Measurements from ENCODE around the gene HNRNPA3. TPM values are rescaled to one million over a fixed set of nuclear protein-coding genes. Genes with fewer than 3 reads are reported as not detected.
"Not testable (repeated sequence)": the region's sequence is repeated elsewhere in the genome, so short reads cannot be mapped to it uniquely, and the experiment has no call there.

HNRNPA3 gene
- polyA plus RNA-seq, 1 of the 3 experiments (the other 2 are of a cell fraction), result 102 TPM

GRCh38 chr2:177223436-177223835, 10.8 kb downstream of the HNRNPA3 start:
- peaks cover 48% of the 10 kb centered on the region in 2 experiments for H3K36me3 ChIP-seq (replicated peaks in 1 of 2; ENCODE audit: control insufficient read depth in 1 of 2, insufficient read depth in 2 of 2, low read length in 1 of 2)
- H3K4me3 ChIP-seq (ENCODE audit: low read depth in 2 of 2, low read length in 1 of 2); DNase-seq; POLR2A ChIA-PET; CTCF ChIA-PET; H3K9me3 ChIP-seq; H3K4me1 ChIP-seq (ENCODE audit: control insufficient read depth in 1 of 2, insufficient read depth in 2 of 2, low read depth in 1 of 2, low read length in 1 of 2); H2AFZ ChIP-seq (ENCODE audit: low read depth); H3K9me2 ChIP-seq; H3K27me3 ChIP-seq (ENCODE audit: insufficient read depth); H3K9ac ChIP-seq; H3K4me2 ChIP-seq: not testable (repeated sequence)
- peaks cover 80% of the 10 kb centered on the region for H3F3A ChIP-seq (replicated peaks; ENCODE audit: insufficient read depth)
- H3K27ac ChIP-seq (ENCODE audit: low read depth in 2 of 2, low read length in 1 of 2), result 0 out of 4 replicates have a peak overlapping the region, but pooled peaks of 1 of the 2 experiments have one; percentile 3
- H4K20me1 ChIP-seq (ENCODE audit: insufficient read depth), result peaks cover 28% of the 10 kb centered on the region
- H3K79me2 ChIP-seq (ENCODE audit: insufficient read depth), result peaks cover 40% of the 10 kb centered on the region

GRCh38 chr2:177225965-177226360, 13.4 kb downstream of the HNRNPA3 start:
- Histone ChIP-seq H3K9me2 (no peaks in the 10 kb centered on the region), H3K9me3 (no peaks in the 10 kb centered on the region), H2AFZ (ENCODE audit: low read depth) (no peak overlapping the region), H3K9ac (no peak overlapping the region), H3K27ac (ENCODE audit: low read depth in 2 of 2, low read length in 1 of 2) (peak overlapping the region; percentile 26 to 31; a peak in 2 of 4 replicates), H3K27me3 (ENCODE audit: insufficient read depth) (no peaks in the 10 kb centered on the region), H3K4me1 (ENCODE audit: control insufficient read depth in 1 of 2, insufficient read depth in 2 of 2, low read depth in 1 of 2, low read length in 1 of 2) (no peaks in the 10 kb centered on the region; a peak in 1 of 4 replicates), H3F3A (replicated peaks; ENCODE audit: insufficient read depth) (peaks cover 83% of the 10 kb centered on the region), H4K20me1 (ENCODE audit: insufficient read depth) (peaks cover 6% of the 10 kb centered on the region), H3K79me2 (ENCODE audit: insufficient read depth) (peaks cover 18% of the 10 kb centered on the region; the same call in 1 of the 2 replicates), H3K36me3 (replicated peaks in 1 of 2; ENCODE audit: control insufficient read depth in 1 of 2, insufficient read depth in 2 of 2, low read length in 1 of 2) (peaks cover 37 to 47% of the 10 kb centered on the region in 2 experiments), H3K4me2 (no peak overlapping the region), H3K4me3 (ENCODE audit: low read depth in 2 of 2, low read length in 1 of 2) (no peak overlapping the region)
- ChIA-PET POLR2A (interaction anchor here (1.1 to 1.4 kb wide), 2 partner anchors 13 to 39 kb away, joined by 3 read pairs; partner anchors contain the start of gene HNRNPA3), CTCF (interaction anchor here (0.9 to 1.3 kb wide), 2 partner anchors 37 to 61 kb away, joined by 4 to 5 read pairs; no protein-coding TSS in a partner anchor)
- TF ChIP-seq RXRA (IDR thresholded peaks at IDR 0.05; ENCODE audit: borderline replicate concordance, low read depth) (no peak), POLR2AphosphoS5 (IDR thresholded peaks at IDR 0.05; ENCODE audit: low read depth, low read length) (peak; percentile 13; the same call in 1 of the 2 replicates), TAF1 (IDR thresholded peaks at IDR 0.05; ENCODE audit: borderline replicate concordance, low read depth, low read length) (no peak)
- WGBS (ENCODE audit: low lambda C conversion rate), result 79% methylated on average over 2 of the region's 2 CpGs
- no peak for DNase-seq

GRCh38 chr2:177229442-177230242, 17.0 kb downstream of the HNRNPA3 start:
- no peak overlapping the region for H3K4me3 ChIP-seq (ENCODE audit: low read depth in 2 of 2, low read length in 1 of 2)
- peak overlapping the region in 1 of 2 experiments; percentile 2; a peak in 2 of 4 replicates for H3K27ac ChIP-seq (ENCODE audit: low read depth in 2 of 2, low read length in 1 of 2)
- H4K20me1 ChIP-seq (ENCODE audit: insufficient read depth), result peaks cover 7% of the 10 kb centered on the region; the same call in 1 of the 2 replicates
- peaks cover 48 to 56% of the 10 kb centered on the region in 2 experiments for H3K36me3 ChIP-seq (replicated peaks in 1 of 2; ENCODE audit: control insufficient read depth in 1 of 2, insufficient read depth in 2 of 2, low read length in 1 of 2)
- H3K27me3 ChIP-seq (ENCODE audit: insufficient read depth), result no peaks in the 10 kb centered on the region
- CTCF ChIA-PET, result interaction anchor here (1.1 to 3.2 kb wide), 5 partner anchors 12 to 65 kb away, joined by 3 to 17 read pairs (median 8); no protein-coding TSS in a partner anchor
- H3K9me2 ChIP-seq, result no peaks in the 10 kb centered on the region
- H3K4me2 ChIP-seq, result no peak overlapping the region
- no peaks in the 10 kb centered on the region; a peak in 1 of 4 replicates for H3K4me1 ChIP-seq (ENCODE audit: control insufficient read depth in 1 of 2, insufficient read depth in 2 of 2, low read depth in 1 of 2, low read length in 1 of 2)
- POLR2A ChIA-PET, result interaction anchor here (0.6 to 1.1 kb wide), 2 partner anchors 17 to 189 kb away, joined by 3 read pairs; partner anchors contain the start of gene HNRNPA3
- no peak for DNase-seq
- H2AFZ ChIP-seq (ENCODE audit: low read depth), result no peak overlapping the region
- peaks cover 55% of the 10 kb centered on the region for H3F3A ChIP-seq (replicated peaks; ENCODE audit: insufficient read depth)
- H3K79me2 ChIP-seq (ENCODE audit: insufficient read depth), result peaks cover 21% of the 10 kb centered on the region
- no peaks in the 10 kb centered on the region for H3K9me3 ChIP-seq
- no peak overlapping the region for H3K9ac ChIP-seq
- WGBS (ENCODE audit: low lambda C conversion rate), result 94% methylated on average over 8 of the region's 8 CpGs
- TF ChIP-seq TAF1 (IDR thresholded peaks at IDR 0.05; ENCODE audit: borderline replicate concordance, low read depth, low read length) (no peak), FOXM1 (IDR thresholded peaks at IDR 0.05; ENCODE audit: low read depth) (no peak), RCOR1 (IDR thresholded peaks at IDR 0.05; ENCODE audit: low read length) (no peak), REST (IDR thresholded peaks at IDR 0.05; ENCODE audit: low read depth, low read length) (no peak), EP300 (IDR thresholded peaks at IDR 0.05; ENCODE audit: borderline replicate concordance in 1 of 2, low read depth in 1 of 2, low read length in 1 of 2) (no peak), MAX (IDR thresholded peaks at IDR 0.05; ENCODE audit: low read depth) (no peak), CHD2 (IDR thresholded peaks at IDR 0.05; ENCODE audit: low read length, partially characterized antibody) (no peak), TCF12 (IDR thresholded peaks at IDR 0.05) (no peak), FOSL2 (IDR thresholded peaks at IDR 0.05; ENCODE audit: borderline replicate concordance, low read depth) (no peak), JUND (IDR thresholded peaks at IDR 0.05) (no peak), FOXJ3 (CRISPR knock-in tag; IDR thresholded peaks at IDR 0.05) (no peak), IRF3 (IDR thresholded peaks at IDR 0.05; ENCODE audit: low read depth, low read length) (no peak)
